Endothelial cell of umbilical vein (primary cell): ENCODE results near the gene TRAPPC8. TPM values are rescaled to one million over a fixed set of nuclear protein-coding genes. Genes with fewer than 3 reads are reported as not detected.
"Not testable (repeated sequence)": the region's sequence is repeated elsewhere in the genome, so short reads cannot be mapped to it uniquely, and the experiment has no call there.

Source experiments
- BruUV-seq: library from RNA; stranded (reverse); fragments of 400-500 nt; replicated peaks from 2 replicates; lab custom pipeline; 2021; lab: Mats Ljungman, UMichigan
- CTCF ChIA-PET: fragments of 300-600, 350-600 bp; sonication (Branson Sonifier 250); formaldehyde crosslinking; loops from one replicate; lab custom pipeline; 2021; ENCODE audit warnings: antibody characterized with exemption, inconsistent platforms; lab: Charles Lee
- POLR2A ChIA-PET: fragments of 300-600, 350-600 bp; sonication (Branson Sonifier 250); formaldehyde crosslinking; loops from one replicate; lab custom pipeline; 2021; ENCODE audit warnings: antibody characterized with exemption, inconsistent platforms; lab: Charles Lee
- DNase-seq: peaks from one replicate; pipeline ENCODE4 v3.0.0-alpha.2; 2011; ENCODE audit warnings: low read depth, low spot score
- FAIRE-seq: peaks from 2 replicates; lab custom pipeline; 2011; peaks lifted over from hg19 to GRCh38; lab: Jason Lieb, UNC
- H2AFZ ChIP-seq: 2 replicates; pipeline ENCODE4 v1.6.0; 2012; ENCODE audit warnings: low read depth, low read length, control low read depth, inconsistent platforms
- H3K27ac ChIP-seq: 2 replicates; pipeline ENCODE4 v1.5.1; 2011; ENCODE audit warnings: low read depth, mild to moderate bottlenecking, control low read depth, low read length, moderate library complexity; ENCODE audit not compliant: insufficient read depth
- H3K27me3 ChIP-seq, 2 experiments: 2 replicates each; pipeline versions ENCODE4 v1.6.0 to v1.6.1; 2011; ENCODE audit warnings: low read length in 2 of 2, mixed read lengths in 1 of 2; ENCODE audit not compliant: control insufficient read depth in 2 of 2, insufficient read depth in 2 of 2
- H3K36me3 ChIP-seq, 2 experiments: 2 replicates in 1 of 2; 3 replicates in 1 of 2; pipeline ENCODE4 v1.5.1; 2011; ENCODE audit warnings: low read length in 2 of 2, mild to moderate bottlenecking in 1 of 2, moderate library complexity in 1 of 2; ENCODE audit not compliant: control insufficient read depth in 2 of 2, insufficient read depth in 2 of 2; ENCODE audit errors: extremely low read depth in 1 of 2
- H3K4me1 ChIP-seq: 3 replicates; pipeline ENCODE4 v1.5.1; 2011; ENCODE audit warnings: mild to moderate bottlenecking, low read length; ENCODE audit not compliant: control insufficient read depth, insufficient read depth; ENCODE audit errors: extremely low read depth
- H3K4me2 ChIP-seq: 2 replicates; pipeline ENCODE4 v1.6.1; 2011; ENCODE audit warnings: low read length, control low read depth, mixed read lengths; ENCODE audit not compliant: insufficient read depth
- H3K4me3 ChIP-seq, 3 experiments: fragments of 200-600 bp in 1 of 3; sonication (generic), shearing (Covaris generic) in 1 of 3; replicated peaks in 1 of 3; 2 replicates each; pipeline ENCODE4 v1.5.1; 2011 to 2016; ENCODE audit warnings: control low read depth in 3 of 3, low read length in 3 of 3, mild to moderate bottlenecking in 2 of 3, inconsistent platforms in 1 of 3, low read depth in 1 of 3, moderate library complexity in 1 of 3; ENCODE audit not compliant: insufficient read depth in 1 of 3
- H3K79me2 ChIP-seq: 2 replicates; pipeline ENCODE4 v1.6.0; 2012; ENCODE audit warnings: low read length, inconsistent platforms; ENCODE audit not compliant: control insufficient read depth, insufficient read depth
- H3K9ac ChIP-seq: replicated peaks from 2 replicates; pipeline ENCODE3; 2011; ENCODE audit warnings: low read length, control low read depth; ENCODE audit not compliant: insufficient read depth; ENCODE audit errors: extremely low read depth
- H3K9me1 ChIP-seq: replicated peaks from 3 replicates; pipeline ENCODE4 v1.6.0; 2011; ENCODE audit warnings: mild to moderate bottlenecking, low read length; ENCODE audit not compliant: control insufficient read depth, insufficient read depth; ENCODE audit errors: extremely low read depth
- H3K9me3 ChIP-seq: replicated peaks from 2 replicates; pipeline ENCODE4 v1.5.1; 2012; ENCODE audit warnings: low read length, inconsistent platforms; ENCODE audit not compliant: control insufficient read depth, insufficient read depth
- H4K20me1 ChIP-seq: replicated peaks from 2 replicates; pipeline ENCODE3; 2011; ENCODE audit warnings: mild to moderate bottlenecking, low read length; ENCODE audit not compliant: control insufficient read depth, insufficient read depth; ENCODE audit errors: extremely low read depth
- GATA2 ChIP-seq: IDR thresholded peaks from 2 replicates; pipeline ENCODE4 v1.7.0; 2011; ENCODE audit warnings: low read depth, mild to moderate bottlenecking, moderate library complexity, mixed read lengths, low read length; ENCODE audit not compliant: insufficient read length, insufficient read depth
- dilution Hi-C: fragments of 300-500 bp; cut with MboI; formaldehyde crosslinking; loops from one replicate; pipeline ENCODE4 v1.15.0; 2019; ENCODE audit warnings: low sequenced_read_pairs; ENCODE audit not compliant: extremely low pct_ligation_motif_present
- intact Hi-C: fragments of 100-400 bp; cut with micrococcal nuclease; formaldehyde crosslinking; loops from one replicate; pipeline ENCODE4 v1.10.0; 2022
- polyA plus RNA-seq, 4 experiments: library from polyadenylated mRNA; depleted of rRNA in 3 of 4; stranded (reverse) in 3 of 4; unstranded in 1 of 4; fragments of >200 nt; gene quantifications; 2 replicates each; pipeline versions ENCODE4 v1.2.1 to v1.2.3, GENCODE V29; 2011 to 2012; ENCODE audit warnings: missing spikeins in 1 of 4
- total RNA-seq: library from RNA; stranded (reverse); gene quantifications from 2 replicates; pipeline ENCODE4 v1.2.3, GENCODE V29; 2021

Gene TRAPPC8
- total and polyA plus RNA-seq, 2 donors (not counting 3 experiments of a cell fraction or from before 2014, with no cell fraction given), result 25.0 to 30.1 TPM

DNA sequence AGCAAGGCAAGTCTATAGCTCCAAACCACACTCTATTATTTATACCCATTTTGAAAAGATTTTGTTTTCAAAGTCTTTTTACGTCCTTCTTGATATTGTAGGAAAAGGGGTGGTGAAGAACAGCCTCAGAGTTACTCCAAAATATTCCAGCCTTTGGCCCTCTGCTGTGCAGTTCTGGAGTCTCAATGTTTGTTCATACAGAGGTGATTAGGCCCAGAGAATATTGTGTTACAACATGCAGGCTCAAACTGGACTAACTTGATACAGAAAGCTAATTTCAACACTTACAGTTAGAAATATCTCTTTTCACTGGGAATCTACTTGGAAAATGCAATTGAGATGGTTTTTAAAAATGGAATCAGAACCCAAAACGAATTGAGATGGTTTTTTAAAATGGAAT lies 141.8 kb downstream of the TRAPPC8 start:
- intact Hi-C loops, result no loop called here
- H3K27me3 ChIP-seq, result peaks cover 0 to 1% of the 10 kb centered on the region in 2 experiments
- H3K9ac ChIP-seq, result no peak overlapping the region
- CTCF ChIA-PET, result interaction anchor here (1.5 kb wide), 1 partner anchor 19 kb away, joined by 5 read pairs; no protein-coding TSS in a partner anchor
- no peaks in the 10 kb centered on the region for H3K79me2 ChIP-seq
- no peaks in the 10 kb centered on the region for H3K36me3 ChIP-seq
- H2AFZ ChIP-seq, result no peak overlapping the region
- no TSS peak for BruUV-seq
- no peak for DNase-seq
- H3K4me1 ChIP-seq, result no peaks in the 10 kb centered on the region
- H3K27ac ChIP-seq, result no peak overlapping the region
- POLR2A ChIA-PET, result no interaction called here
- no peak overlapping the region for H3K4me2 ChIP-seq
- TF ChIP-seq GATA2, result no peak
- no peaks in the 10 kb centered on the region for H4K20me1 ChIP-seq
- H3K9me1 ChIP-seq, result no peaks in the 10 kb centered on the region
- dilution Hi-C loops, result no loop called here
- FAIRE-seq, result no peak
- no peaks in the 10 kb centered on the region for H3K9me3 ChIP-seq
- H3K4me3 ChIP-seq, result no peak overlapping the region

GRCh38 chr18:31799257-31799656 lies 143.7 kb downstream of the TRAPPC8 start:
- BruUV-seq, H3K79me2 ChIP-seq, H3K4me3 ChIP-seq, H3K36me3 ChIP-seq, H3K9ac ChIP-seq, H3K9me3 ChIP-seq, H3K27ac ChIP-seq, H3K9me1 ChIP-seq, H4K20me1 ChIP-seq, intact Hi-C loops, H2AFZ ChIP-seq, CTCF ChIA-PET, H3K4me2 ChIP-seq, POLR2A ChIA-PET, H3K27me3 ChIP-seq, DNase-seq, dilution Hi-C loops, H3K4me1 ChIP-seq, FAIRE-seq: not testable (repeated sequence)
